ENCODE results near the gene RIPK3.
A peak's percentile ranks its signal among the peaks of the same experiment; 100 is the strongest.

GRCh38 chr14:24297190-24297964 lies 42.4 kb downstream of the RIPK3 start:
- TF ChIP-seq CTCF (IDR thresholded peaks at IDR 0.05; ENCODE audit: poor library complexity) (peak; percentile 43), EZH2 (IDR thresholded peaks at IDR 0.05; ENCODE audit: borderline replicate concordance) (no peak)
